K562 (cell line): ENCODE results near the gene IL4R. TPM values are rescaled to one million over a fixed set of nuclear protein-coding genes. Genes with fewer than 3 reads are reported as not detected.

Experiments used
- ATAC-seq: fragments of 200-7000 bp; cut with Tn5 transposase; 3 replicates; pipeline ENCODE4 v1.9.1; 2020; ENCODE audit warnings: moderate library complexity
- BruUV-seq: library from RNA; stranded (reverse); fragments of 400-500 nt; replicated peaks from 2 replicates; lab custom pipeline; 2021; lab: Mats Ljungman, UMichigan
- CTCF ChIA-PET: fragments of 300-600 bp; formaldehyde crosslinking; extraction: SDS; loops from one replicate; lab custom pipeline; 2021; ENCODE audit warnings: low intra/inter-chr PET ratio; lab: Yijun Ruan, JAX
- POLR2A ChIA-PET: fragments of 300-600, 350-650 bp; sonication (Branson Sonifier 250); formaldehyde crosslinking; extraction: SDS; loops from one replicate; lab custom pipeline; 2021; ENCODE audit warnings: antibody characterized with exemption, inconsistent platforms; lab: Yijun Ruan, JAX
- DNase-seq, 4 experiments: peaks; one replicate each; pipeline versions ENCODE4 v3.0.0 to v3.0.0-alpha.2; 2011 to 2018; ENCODE audit warnings: low spot score in 3 of 4, mixed read lengths in 3 of 4; ENCODE audit errors: extremely low read depth in 1 of 4
- FAIRE-seq: peaks from 2 replicates; lab custom pipeline; 2011; peaks lifted over from hg19 to GRCh38; lab: Jason Lieb, UNC
- H2AFZ ChIP-seq: 2 replicates; pipeline ENCODE4 v1.6.0; 2011; ENCODE audit warnings: low read depth, low read length, control low read depth, inconsistent platforms
- H3K27ac ChIP-seq: fragments of 200-600 bp; 3 replicates; pipeline ENCODE4 v1.8.0; 2011; ENCODE audit warnings: low read depth, mild to moderate bottlenecking, control low read depth, inconsistent platforms, low read length, moderate library complexity, mixed read lengths; ENCODE audit errors: extremely low read depth
- H3K27me3 ChIP-seq, 2 experiments: fragments of 300-600 bp in 1 of 2; 2 replicates in 1 of 2; 3 replicates in 1 of 2; pipeline versions ENCODE4 v1.6.0 to v1.8.0; 2011; ENCODE audit warnings: inconsistent platforms in 2 of 2, low read length in 2 of 2, mild to moderate bottlenecking in 1 of 2, mixed read lengths in 1 of 2, moderate library complexity in 1 of 2; ENCODE audit not compliant: control insufficient read depth in 2 of 2, insufficient read depth in 2 of 2
- H3K36me3 ChIP-seq: fragments of 300-600 bp; 3 replicates; pipeline ENCODE4 v1.8.0; 2011; ENCODE audit warnings: mild to moderate bottlenecking, low read length, inconsistent platforms; ENCODE audit not compliant: control insufficient read depth, insufficient read depth
- H3K4me1 ChIP-seq, 2 experiments: fragments of 200-600 bp in 1 of 2; replicated peaks in 1 of 2; 2 replicates in 1 of 2; 3 replicates in 1 of 2; pipeline versions ENCODE4 v1.5.1 to v1.8.0; 2011; ENCODE audit warnings: inconsistent platforms in 2 of 2, low read length in 2 of 2, mild to moderate bottlenecking in 1 of 2, mixed read lengths in 1 of 2, moderate library complexity in 1 of 2; ENCODE audit not compliant: control insufficient read depth in 2 of 2, insufficient read depth in 2 of 2
- H3K4me2 ChIP-seq: 2 replicates; pipeline ENCODE4 v1.6.1; 2011; ENCODE audit warnings: low read length, control low read depth, inconsistent platforms, mixed read lengths; ENCODE audit not compliant: insufficient read depth
- H3K4me3 ChIP-seq: fragments of 200-600 bp; sonication (generic), shearing (Covaris generic); 2 replicates; pipeline ENCODE4 v1.5.1; 2016; ENCODE audit warnings: control low read depth, inconsistent platforms
- H3K79me2 ChIP-seq: fragments of 200-600 bp; 3 replicates; pipeline ENCODE4 v1.8.0; 2011; ENCODE audit warnings: low read length, inconsistent platforms; ENCODE audit not compliant: control insufficient read depth, insufficient read depth
- H3K9ac ChIP-seq, 2 experiments: 2 replicates each; pipeline versions ENCODE4 v1.6.0 to v1.6.1; 2011; ENCODE audit warnings: low read depth in 2 of 2, low read length in 2 of 2, control low read depth in 1 of 2, inconsistent platforms in 1 of 2, mild to moderate bottlenecking in 1 of 2, mixed read lengths in 1 of 2; ENCODE audit not compliant: insufficient read depth in 1 of 2
- H3K9me1 ChIP-seq: one replicate; pipeline ENCODE4 v1.6.0; 2011; ENCODE audit warnings: inconsistent platforms, mild to moderate bottlenecking, low read length, moderate library complexity; ENCODE audit not compliant: control insufficient read depth, insufficient read depth
- H3K9me3 ChIP-seq: replicated peaks from 2 replicates; pipeline ENCODE4 v1.5.1; 2011; ENCODE audit warnings: low read depth, low read length, inconsistent platforms; ENCODE audit not compliant: control insufficient read depth, insufficient read depth
- H4K20me1 ChIP-seq: replicated peaks from 2 replicates; pipeline ENCODE4 v1.6.1; 2011; ENCODE audit warnings: low read length, inconsistent platforms, mixed read lengths; ENCODE audit not compliant: control insufficient read depth, insufficient read depth
- BCOR ChIP-seq: fragments of 450-650 bp; IDR thresholded peaks from 2 replicates; pipeline ENCODE4 v1.6.1; 2016
- C11orf30 ChIP-seq: fragments of 450-650 bp; IDR thresholded peaks from 2 replicates; pipeline ENCODE4 v1.6.1; 2016; ENCODE audit warnings: low read depth, mild to moderate bottlenecking
- CREM ChIP-seq: IDR thresholded peaks from 2 replicates; pipeline ENCODE4 v1.6.1; 2014; ENCODE audit warnings: antibody characterized with exemption, low read depth
- DMBX1 ChIP-seq: fragments of 250-450 bp; sonication (Bioruptor Pico); IDR thresholded peaks from 2 replicates; pipeline ENCODE4 v1.8.0; 2022; ENCODE audit warnings: inconsistent platforms, mild to moderate bottlenecking, moderate library complexity, borderline replicate concordance
- HNRNPK ChIP-seq: fragments of 200-400 bp; formaldehyde crosslinking; IDR thresholded peaks from one replicate; pipeline ENCODE4 v1.6.1; 2018; ENCODE audit warnings: mild to moderate bottlenecking, low read depth, low read length; ENCODE audit not compliant: poor library complexity, severe bottlenecking
- KAT8 ChIP-seq: fragments of 450-650 bp; IDR thresholded peaks from 2 replicates; pipeline ENCODE4 v1.6.1; 2016; ENCODE audit warnings: low read depth, mild to moderate bottlenecking
- NFIX ChIP-seq: fragments of 250-450 bp; sonication (Bioruptor Pico); IDR thresholded peaks from 2 replicates; pipeline ENCODE4 v1.4.0; 2020; ENCODE audit warnings: low read depth, mild to moderate bottlenecking, moderate library complexity
- NRF1 ChIP-seq, 2 experiments: fragments of 450-650 bp; IDR thresholded peaks in 1 of 2; conservative IDR thresholded peaks in 1 of 2; 2 replicates each; pipeline ENCODE4 v1.6.1; 2014; ENCODE audit warnings: mild to moderate bottlenecking in 2 of 2
- RBFOX2 ChIP-seq: fragments of 200-400 bp; formaldehyde crosslinking; IDR thresholded peaks from 2 replicates; pipeline ENCODE4 v1.6.1; 2017; ENCODE audit warnings: low read depth, mild to moderate bottlenecking, low read length, moderate library complexity
- SPI1 ChIP-seq: IDR thresholded peaks from 2 replicates; pipeline ENCODE4 v1.6.1; 2011; ENCODE audit warnings: low read depth, low read length, control low read depth, borderline replicate concordance
- TCF3 ChIP-seq: sonication (generic); formaldehyde crosslinking; IDR thresholded peaks from 2 replicates; pipeline ENCODE4 v1.4.0; 2020; ENCODE audit warnings: mild to moderate bottlenecking, missing genetic modification reagents
- WHSC1 ChIP-seq: IDR thresholded peaks from one replicate; pipeline ENCODE4 v1.6.1; 2012; ENCODE audit warnings: low read length, control low read depth, inconsistent platforms
- ZKSCAN1 ChIP-seq: fragments of 150-350 bp; IDR thresholded peaks from 2 replicates; pipeline ENCODE4 v1.6.1; 2016; ENCODE audit warnings: low read depth, low read length
- ZNF184 ChIP-seq: sonication (generic); formaldehyde crosslinking; IDR thresholded peaks from 2 replicates; pipeline ENCODE4 v1.5.0; 2020; ENCODE audit warnings: missing genetic modification reagents
- ZNF274 ChIP-seq: IDR thresholded peaks from 2 replicates; pipeline ENCODE4 v1.6.1; 2011; ENCODE audit warnings: low read depth, mild to moderate bottlenecking, low read length, moderate library complexity, borderline replicate concordance
- ZNF778 ChIP-seq: fragments of 450-650 bp; formaldehyde crosslinking; IDR thresholded peaks from 2 replicates; pipeline ENCODE4 v1.4.0; 2020; ENCODE audit warnings: mild to moderate bottlenecking, moderate library complexity
- ZNF79 ChIP-seq: fragments of 250-450 bp; sonication (Bioruptor Pico); IDR thresholded peaks from 2 replicates; pipeline ENCODE4 v1.4.0; 2020; ENCODE audit warnings: low read depth, mild to moderate bottlenecking, moderate library complexity
- WGBS: fragments of 100-300 bp; shearing (Covaris generic); methylation state at CpG from one replicate; pipeline ENCODE4 v1.1.6; 2016; ENCODE audit warnings: low coverage, mixed read lengths; ENCODE audit not compliant: insufficient coverage; ENCODE audit errors: missing lambda C conversion rate; 5-methylcytosine and 5-hydroxymethylcytosine counted together
- in situ Hi-C: fragments of 300-500 bp; cut with MboI; formaldehyde crosslinking; loops from 4 replicates; pipeline ENCODE4 v1.15.0; 2018; ENCODE audit warnings: inconsistent platforms, mixed read lengths
- intact Hi-C: fragments of 100-400 bp; cut with micrococcal nuclease; formaldehyde crosslinking; loops from 2 replicates; pipeline ENCODE4 v1.14.2; 2022
- polyA plus RNA-seq, 8 experiments: library from polyadenylated mRNA; depleted of rRNA in 4 of 8; stranded (reverse) in 5 of 8; unstranded in 3 of 8; fragments of >200 nt; fragmentation: Nextera tagmentation in 2 of 8; fragmentation: Illumina TruSeq in 1 of 8; extraction: Ambion mirVana in 2 of 8; extraction: Trizol in 1 of 8; gene quantifications; 2 replicates each; pipeline versions ENCODE4 v1.2.1 to v1.2.3, GENCODE V29; 2011 to 2014; ENCODE audit warnings: inconsistent platforms in 1 of 8, missing spikeins in 1 of 8
- total RNA-seq, 7 experiments: library from RNA; depleted of rRNA in 6 of 7; stranded (reverse); fragments of >200 nt in 6 of 7; fragmentation: Illumina TruSeq in 2 of 7; extraction: Trizol in 2 of 7; gene quantifications; 2 replicates each; pipeline versions ENCODE4 v1.2.1 to v1.2.3, GENCODE V29; 2011 to 2021; ENCODE audit warnings: low replicate concordance in 1 of 7
- TF ChIP-seq, protein P1 (sequence below): fragments of 250-450 bp; sonication (Bioruptor Pico); IDR thresholded peaks from 2 replicates; pipeline ENCODE4 v1.5.0; 2021; ENCODE audit warnings: mild to moderate bottlenecking, moderate library complexity

Gene IL4R
- total and polyA plus RNA-seq, 9 of the 15 experiments (the other 6 are each of a cell fraction or from before 2014, with no cell fraction given): 0.17 to 5.8 (median 3.3) TPM

DNA sequence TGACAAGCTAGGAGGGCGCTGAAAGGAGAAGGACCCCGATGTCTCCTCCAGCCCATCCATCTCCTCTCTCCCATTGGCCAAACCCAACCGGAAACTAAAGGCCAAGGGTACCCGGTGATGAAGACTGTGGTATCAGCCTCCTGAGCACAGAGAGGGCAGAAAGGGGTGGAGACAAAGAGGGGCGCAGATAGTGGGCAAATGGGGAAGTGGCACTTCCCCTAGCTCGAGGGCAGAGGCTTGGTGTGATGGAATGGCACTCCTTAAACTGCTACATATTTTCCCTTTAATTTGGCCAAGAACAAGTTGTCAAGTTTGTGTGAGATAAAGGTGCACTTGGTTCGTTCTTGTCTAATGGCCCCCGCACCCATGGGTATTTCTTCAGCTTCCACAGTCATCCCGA lies 27.8 kb downstream of the IL4R start (continued):
- no peak for TF ChIP-seq RBFOX2
- no peak for TF ChIP-seq KAT8
- TF ChIP-seq, protein P1, sequence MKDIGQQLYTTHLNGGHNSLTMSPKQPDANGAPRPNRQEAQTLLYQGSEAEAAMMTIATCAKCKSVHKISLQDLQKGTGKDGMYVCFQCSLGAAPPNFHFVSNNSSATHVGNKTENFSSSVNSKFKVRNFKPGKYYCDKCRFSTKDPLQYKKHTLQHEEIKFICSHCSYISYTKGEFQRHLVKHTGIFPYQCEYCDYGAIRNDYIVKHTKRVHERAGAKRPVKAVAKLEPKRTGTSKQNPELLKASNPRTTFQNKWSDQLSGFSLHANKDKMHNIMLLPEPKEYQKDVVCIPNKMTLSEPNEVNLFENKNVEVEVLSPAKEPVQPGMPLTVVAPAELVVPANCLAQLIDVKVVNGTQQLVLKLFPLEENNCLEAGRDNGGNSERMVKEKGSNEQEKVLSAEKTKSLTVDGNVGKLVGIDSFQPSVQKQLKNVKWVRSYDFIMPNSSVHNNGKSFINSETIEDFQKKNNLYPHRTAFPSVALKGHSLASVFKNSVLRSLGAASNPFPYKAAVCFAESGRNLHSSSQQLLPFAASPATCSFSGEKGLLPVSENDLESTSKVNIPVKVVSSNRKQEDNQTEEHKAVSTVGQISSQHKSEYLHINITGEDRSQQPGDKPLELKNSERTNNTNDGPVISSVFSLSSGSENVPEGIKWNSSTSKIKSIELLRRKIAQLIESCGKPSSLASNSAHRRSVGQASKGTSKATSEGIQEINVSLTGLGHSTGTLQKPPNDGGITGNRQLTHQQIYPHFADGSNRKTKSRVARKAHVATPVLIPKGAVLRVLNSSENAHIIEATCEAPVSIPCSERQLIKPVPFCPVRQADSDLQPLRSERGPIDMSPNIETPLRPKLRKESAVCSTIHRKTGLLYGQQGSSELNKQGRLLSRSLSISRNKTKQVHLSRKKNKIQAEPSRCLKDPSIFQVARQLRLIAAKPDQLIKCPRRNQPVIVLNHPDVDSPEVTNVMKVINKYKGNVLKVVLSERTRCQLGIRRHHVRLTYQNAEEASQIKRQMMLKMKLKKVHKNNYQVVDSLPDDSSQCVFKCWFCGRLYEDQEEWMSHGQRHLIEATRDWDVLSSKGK (CRISPR knock-in tag): no peak
- no peak for TF ChIP-seq ZNF184 (CRISPR knock-in tag)
- no peak for TF ChIP-seq ZNF274
- no peak for TF ChIP-seq TCF3 (CRISPR knock-in tag)
- TF ChIP-seq C11orf30: no peak
- no peak for TF ChIP-seq HNRNPK
- TF ChIP-seq, all 486 proteins: peak for 0

DNA sequence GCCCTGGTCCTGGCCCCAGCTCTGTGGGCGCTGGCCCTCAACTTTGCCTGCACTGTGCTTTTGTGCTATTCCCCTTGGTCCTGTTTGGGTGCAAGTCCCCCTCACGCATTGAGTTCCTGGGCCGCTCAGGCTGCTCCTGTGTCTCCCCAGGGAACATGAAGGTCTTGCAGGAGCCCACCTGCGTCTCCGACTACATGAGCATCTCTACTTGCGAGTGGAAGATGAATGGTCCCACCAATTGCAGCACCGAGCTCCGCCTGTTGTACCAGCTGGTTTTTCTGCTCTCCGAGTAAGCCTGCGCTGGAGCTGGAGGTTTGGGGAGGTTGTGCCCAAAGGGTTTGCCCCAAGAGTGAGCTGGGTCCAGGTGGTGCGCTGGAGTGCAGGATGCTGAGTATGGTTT lies 28.2 kb downstream of the IL4R start:
- Histone ChIP-seq H3K27ac (no peak overlapping the region), H3K9me3 (no peaks in the 10 kb centered on the region), H3K4me1 (peaks cover 0 to 4% of the 10 kb centered on the region in 2 experiments; a peak in 2 of 5 replicates), H3K4me2 (no peak overlapping the region), H3K9me1 (no peaks in the 10 kb centered on the region), H2AFZ (no peak overlapping the region)
- FAIRE-seq (no peak), ATAC-seq (no peak)
- POLR2A ChIA-PET: interaction anchor here (2.9 kb wide), 1 partner anchor 20 kb away, joined by 18 read pairs; no protein-coding TSS in a partner anchor
- no TSS peak for BruUV-seq
- WGBS: 45% methylated on average over 9 of the region's 11 CpGs
- CTCF ChIA-PET: no interaction called here
- no peak for TF ChIP-seq CREM
- no peak for TF ChIP-seq ZNF778 (CRISPR knock-in tag)
- no peak for TF ChIP-seq DMBX1 (CRISPR knock-in tag)
- TF ChIP-seq ZNF79 (CRISPR knock-in tag): no peak
- TF ChIP-seq NRF1 (conservative IDR thresholded peaks at IDR 0.05 in 1 of 2, IDR thresholded peaks at IDR 0.05 in 1 of 2): no peak
- no peak for TF ChIP-seq BCOR
- TF ChIP-seq WHSC1: no peak
- no peak for TF ChIP-seq NFIX (CRISPR knock-in tag)
- no peak for TF ChIP-seq SPI1
- no peak for TF ChIP-seq ZKSCAN1
- TF ChIP-seq, all 486 proteins: peak for 0
- intact Hi-C loops: no loop called here
- peak in 1 of 4 experiments; percentile 2 for DNase-seq
- Histone ChIP-seq H3K79me2 (no peaks in the 10 kb centered on the region), H3K4me3 (no peak overlapping the region), H3K36me3 (no peaks in the 10 kb centered on the region), H3K27me3 (0 out of 5 replicates have a peak, but pooled peaks cover 0 to 6% of the 10 kb centered on the region in 2 experiments), H4K20me1 (no peaks in the 10 kb centered on the region), H3K9ac (no peak overlapping the region)
- in situ Hi-C loops: no loop called here
